Kidney glomerular epithelial cell (primary cell): Measurements from ENCODE around the gene BTNL8.
"Not testable (repeated sequence)": the region's sequence is repeated elsewhere in the genome, so short reads cannot be mapped to it uniquely, and the experiment has no call there.

ENCODE experiments used
- DNase-seq: peaks from one replicate; lab custom pipeline; 2025; lab: John Stamatoyannopoulos, UW

Gene BTNL8

DNA sequence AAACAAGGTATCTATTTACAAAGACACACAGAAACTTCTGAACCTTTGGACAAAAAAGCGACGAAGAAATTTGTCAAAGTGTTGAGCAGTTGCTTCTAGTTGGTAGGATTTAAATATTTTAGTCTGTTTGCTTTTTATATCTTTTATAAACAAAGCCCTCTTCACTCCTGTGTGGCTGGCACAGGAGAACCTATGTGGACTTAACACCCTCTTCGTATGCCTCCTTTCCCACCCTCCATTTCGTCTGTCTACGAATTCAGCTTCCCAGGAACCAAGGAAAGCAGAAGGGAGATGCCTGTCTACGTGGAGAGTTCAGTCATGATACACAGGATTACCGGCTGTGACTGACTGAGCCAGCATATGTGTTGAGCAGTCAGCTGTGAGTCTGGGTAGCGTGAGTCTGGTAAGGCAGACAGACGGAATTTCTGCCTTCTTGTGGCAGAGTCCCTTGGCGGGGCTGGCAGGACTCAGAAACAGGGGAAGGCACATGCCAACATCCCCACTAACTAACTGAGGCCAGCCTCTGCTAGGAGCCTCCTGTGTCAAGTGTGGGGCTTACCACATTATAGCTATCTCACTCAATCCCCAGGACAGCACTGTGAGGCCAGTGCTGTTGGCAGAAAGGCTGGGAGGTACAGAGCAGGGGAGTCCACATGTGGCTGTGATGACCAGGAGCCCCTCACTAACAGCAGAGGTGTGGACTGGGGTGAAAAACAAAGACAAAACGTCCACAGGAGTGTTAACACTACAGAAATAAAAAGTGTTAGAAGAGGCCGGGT is 24.0 kb upstream of the BTNL8 start:
- DNase-seq: no peak

DNA sequence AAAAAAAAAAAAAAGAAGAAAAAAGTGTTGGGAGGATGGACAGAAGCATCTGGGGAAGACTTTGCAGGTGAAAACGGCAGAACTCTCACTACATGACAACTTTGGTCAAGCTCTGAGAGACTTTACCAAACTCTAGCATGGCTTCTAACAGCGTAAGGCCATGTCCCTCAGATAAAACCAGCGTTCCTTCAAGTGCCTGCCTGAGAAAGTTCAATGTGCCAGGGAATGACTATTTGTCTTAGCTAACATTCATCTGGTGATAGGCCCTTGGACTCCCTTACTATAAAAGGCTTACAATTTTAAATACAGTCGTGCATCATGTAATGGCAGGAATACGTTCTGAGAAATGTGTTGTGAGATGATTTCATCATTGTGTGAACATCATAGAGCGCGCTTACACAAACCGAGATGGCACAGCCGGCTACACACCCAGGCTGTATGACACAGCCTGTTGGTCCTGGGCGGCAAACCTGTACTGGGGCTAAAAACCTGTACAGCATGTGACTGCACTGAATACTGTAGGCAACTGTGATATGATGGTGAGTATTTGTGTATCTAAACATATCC is 23.0 kb upstream of the BTNL8 start:
- no peak for DNase-seq

DNA sequence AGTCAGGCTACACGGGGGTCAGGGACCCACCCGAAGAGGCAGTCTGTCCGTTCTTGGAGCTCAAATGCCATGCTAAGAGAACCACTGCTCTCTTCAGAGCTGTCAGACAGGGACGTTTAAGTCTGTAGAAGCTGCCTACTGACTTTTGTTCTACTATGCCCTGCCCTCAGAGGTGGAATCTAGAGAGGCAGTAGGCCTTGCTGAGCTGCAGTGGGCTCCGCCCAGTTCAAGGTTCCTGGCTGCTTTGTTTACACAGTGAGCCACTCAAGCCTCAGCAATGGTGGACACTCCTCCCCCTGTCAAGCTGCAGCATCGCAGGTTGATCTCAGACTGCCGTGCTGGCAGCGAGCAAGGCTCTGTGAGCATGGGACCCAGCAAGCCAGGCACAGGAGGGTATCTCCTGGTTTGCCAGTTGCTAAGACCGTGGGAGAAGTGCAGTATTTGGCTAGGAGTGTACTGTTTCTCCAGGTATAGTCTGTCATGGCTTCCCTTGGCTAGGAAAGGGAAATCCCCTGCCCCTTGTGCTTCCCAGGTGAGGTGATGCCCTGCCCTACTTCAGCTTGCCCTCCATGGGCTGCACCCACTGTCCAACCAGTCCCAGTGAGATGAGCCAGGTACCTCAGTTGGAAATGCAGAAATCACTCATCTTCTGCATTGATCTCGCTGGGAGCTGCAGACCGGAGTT is 13.0 kb upstream of the BTNL8 start:
- DNase-seq: not testable (repeated sequence)

DNA sequence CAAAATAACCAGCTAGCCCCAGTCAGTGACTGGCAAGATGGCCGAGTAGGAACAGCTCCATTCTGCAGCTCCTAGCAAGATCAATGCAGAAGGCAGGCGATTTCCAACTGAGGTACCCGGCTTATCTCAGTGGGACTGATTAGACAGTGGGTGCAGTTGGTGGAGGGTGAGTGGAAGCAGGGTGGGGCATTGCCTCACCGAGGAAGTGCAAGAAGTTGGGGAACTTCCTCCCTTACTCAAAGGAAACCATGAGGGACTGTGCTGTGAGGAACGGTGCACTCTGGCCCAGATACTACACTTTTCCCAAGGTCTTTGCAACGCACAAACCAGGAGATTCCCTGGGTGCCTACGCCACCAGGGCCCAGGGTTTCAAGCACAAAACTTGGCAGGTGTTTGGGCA is 9.6 kb upstream of the BTNL8 start:
- no peak for DNase-seq

DNA sequence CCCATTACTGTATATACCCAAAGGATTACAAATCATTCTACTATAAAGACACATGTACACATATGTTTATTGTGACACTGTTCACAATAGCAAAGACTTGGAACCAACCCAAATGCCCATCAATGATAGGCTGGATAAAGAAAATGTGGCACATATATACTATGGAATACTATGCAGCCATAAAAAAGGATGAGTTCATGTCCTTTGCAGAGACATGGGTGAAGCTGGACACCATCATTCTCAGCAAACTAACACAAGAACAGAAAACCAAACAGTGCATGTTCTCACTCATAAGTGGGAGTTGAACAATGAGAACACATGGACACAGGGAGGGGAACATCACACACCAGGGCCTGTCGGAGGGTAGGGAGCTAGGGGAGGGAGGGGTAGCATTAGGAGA is 3.6 kb upstream of the BTNL8 start:
- not testable (repeated sequence) for DNase-seq

DNA sequence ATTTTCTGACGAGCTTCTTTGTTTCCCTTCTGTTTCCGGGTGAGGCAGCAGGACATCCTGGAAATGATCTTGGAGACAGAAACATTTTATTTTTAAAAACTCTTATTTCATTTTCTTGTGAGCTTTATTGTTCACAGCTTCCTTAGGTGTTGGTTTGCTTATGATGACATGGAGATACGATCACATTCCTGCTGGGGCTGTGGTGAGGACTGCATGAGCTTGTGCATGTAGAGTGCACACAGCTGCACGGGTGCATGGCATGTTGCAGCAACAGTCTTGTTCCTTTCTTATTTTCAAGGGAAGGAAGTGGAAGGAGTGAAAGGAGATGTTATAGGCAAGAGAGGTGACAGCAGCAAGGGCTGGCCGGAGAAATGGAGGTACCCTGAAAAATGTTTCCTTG is 1.2 kb downstream of the BTNL8 start:
- DNase-seq: no peak

DNA sequence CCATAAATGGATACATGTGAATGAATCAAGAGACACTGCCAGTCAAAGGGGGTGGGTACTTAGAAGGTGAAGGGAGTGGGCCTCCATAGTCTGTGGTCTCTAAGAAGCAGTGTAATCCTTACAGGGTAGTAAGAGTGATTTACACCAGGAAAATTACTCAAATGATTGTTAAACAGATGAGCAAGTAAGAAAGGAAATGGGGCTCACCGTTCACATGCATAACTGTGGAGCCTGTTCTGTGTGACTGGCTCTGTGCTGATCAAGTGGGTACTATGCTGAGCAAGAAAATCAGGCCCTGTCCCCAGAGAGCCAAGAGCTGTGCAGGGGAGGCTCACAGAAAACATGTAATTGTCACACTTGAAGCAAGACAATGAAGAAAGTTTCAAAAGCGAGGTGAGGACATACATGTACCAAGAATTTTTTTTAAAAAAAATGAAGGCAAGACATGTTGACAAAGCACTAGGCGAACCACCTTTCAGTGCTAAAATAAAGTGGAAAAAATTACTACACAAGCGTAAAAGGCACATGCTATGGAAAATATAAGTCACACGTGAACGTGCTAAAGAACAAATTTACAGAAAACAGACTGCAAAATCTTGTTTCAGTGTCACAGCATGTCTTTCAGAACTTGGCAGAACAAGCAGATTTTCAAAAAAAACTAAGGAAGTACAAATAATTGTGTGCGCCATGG is 2.5 kb downstream of the BTNL8 start:
- DNase-seq: no peak

DNA sequence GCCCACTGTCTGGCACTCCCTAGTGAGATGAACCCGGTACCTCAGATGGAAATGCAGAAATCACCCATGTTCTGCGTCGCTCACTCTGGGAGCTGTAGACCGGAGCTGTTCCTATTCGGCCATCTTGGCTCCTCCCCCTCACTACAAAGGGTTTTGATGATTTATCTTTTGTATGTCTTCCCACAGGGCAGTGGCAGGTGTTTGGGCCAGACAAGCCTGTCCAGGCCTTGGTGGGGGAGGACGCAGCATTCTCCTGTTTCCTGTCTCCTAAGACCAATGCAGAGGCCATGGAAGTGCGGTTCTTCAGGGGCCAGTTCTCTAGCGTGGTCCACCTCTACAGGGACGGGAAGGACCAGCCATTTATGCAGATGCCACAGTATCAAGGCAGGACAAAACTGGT is 9.4 kb downstream of the BTNL8 start:
- no peak for DNase-seq

DNA sequence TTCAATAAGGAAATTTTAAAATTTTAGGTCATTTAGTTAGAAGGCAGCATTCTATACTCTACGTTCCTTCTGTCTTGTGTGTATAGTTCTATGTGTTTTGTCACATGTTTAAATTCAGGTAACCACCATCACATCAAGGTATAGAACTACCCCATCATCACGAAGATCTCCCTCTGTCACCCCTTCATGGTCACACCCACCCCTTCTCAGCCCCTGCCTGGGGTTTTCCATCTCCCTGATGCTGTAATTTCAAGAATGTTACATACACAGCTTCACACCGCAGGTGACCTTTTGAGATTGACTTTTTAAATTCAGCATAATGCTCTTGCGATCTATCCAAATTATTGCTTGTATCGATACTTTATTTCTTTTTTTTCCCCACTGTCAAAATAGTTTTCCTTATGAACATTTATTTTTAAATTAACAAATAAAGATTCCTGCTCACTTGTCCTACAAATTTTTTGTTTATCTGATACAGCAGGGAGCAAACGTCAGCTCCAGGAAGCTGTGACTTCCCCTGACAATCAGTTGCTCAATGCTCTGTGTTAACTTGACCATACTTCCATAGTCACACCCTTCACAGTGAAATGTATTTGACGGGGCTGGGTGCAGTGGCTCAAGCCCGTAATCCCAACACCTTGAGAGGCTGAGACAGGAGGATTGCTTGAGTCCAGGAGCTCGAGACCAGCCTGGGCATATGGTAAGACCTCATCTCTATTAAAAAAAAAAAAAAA is 10.2 kb downstream of the BTNL8 start:
- DNase-seq: no peak

DNA sequence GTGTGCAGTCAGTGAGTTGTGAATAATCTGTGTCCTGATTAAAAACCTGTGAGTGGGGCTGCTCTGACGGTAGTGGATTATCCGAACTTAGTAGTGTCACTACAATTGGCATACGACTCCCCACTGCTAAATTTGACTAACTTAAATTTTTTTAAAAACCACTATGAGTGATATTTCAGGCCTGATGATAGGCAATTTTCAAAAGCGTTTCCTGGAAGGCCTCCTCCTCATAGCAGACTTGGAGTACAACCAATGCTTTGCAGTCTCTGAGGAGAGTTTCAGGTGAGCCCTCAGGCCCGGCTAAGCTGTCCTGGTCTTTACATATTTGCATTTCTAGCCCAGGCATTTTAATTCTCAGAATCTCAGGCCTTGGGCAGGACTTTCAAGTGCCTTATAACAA is 10.8 kb downstream of the BTNL8 start:
- no peak for DNase-seq

DNA sequence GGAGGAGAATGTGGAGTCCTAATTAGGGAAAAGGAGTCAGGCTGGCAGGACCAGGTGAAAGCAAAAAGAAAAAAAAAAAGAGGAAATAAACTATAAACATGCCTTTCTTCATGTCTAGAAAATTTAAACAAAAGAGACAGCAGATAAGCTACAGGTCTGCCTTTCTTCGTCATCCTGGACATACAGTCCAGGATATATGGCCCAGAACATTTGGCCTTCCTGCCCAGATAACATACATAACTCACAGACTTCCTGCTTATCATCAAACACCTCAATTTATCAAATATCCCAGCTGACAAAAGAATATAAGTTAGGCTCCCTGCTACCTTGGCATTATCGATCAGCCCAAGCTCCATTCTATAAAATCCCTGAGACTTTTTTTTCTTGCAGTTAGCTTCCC is 11.2 kb downstream of the BTNL8 start:
- DNase-seq: no peak

DNA sequence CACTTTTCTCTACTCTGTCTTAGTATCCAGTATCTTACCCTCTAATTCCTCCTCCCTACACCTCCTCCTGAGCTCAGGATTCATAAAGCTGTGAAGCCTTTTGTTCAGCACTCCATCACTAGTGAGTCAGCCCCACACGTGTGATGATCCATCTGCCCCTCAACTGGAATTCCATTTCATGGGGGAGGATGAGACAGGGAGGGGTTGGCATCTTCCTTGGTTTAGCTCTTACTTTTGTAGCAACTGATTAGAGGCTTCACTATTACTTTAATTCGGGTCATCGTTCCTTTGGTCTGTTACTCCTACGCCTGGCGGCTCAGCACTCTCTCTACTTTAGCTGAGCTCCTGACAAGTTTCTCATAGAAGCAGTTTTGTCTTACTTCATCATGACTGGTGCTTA is 11.8 kb downstream of the BTNL8 start:
- DNase-seq: peak; percentile 87

DNA sequence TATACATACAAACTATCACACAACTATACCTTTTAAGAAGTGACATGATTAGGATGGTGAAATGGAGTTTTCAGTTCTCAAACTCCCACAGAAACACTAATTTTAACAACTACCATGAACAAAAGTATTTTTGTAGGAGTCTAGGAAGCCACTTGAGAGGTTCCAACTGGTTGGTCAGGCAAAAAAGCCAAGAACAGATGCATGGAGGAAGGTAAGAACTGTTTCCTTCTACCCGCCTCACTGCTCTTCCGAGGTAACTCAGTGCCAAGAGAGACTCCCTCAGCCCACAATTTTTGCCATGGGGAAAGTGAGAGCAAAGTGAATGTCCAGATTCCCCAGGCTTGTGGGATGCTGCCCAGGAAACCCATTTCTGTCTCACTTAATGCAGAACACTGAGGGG is 15.7 kb downstream of the BTNL8 start:
- no peak for DNase-seq

DNA sequence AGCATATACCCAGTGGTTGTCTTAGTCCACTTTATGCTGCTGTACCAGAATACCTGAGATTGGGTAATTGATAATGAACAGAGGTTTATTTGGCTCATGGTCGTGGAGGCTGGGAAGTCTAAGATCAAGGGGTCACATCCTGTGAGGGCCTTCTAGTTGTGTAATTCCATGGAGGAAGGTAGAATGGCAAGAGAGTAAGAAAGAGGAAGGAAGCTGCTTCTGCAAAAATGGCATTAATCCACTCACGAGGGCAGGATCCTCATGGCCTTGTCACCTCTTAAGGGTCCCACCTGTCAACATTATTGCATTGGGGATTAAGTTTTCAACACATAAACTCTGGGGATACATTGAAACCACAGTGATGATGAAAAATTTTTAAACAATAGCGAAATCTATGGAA is 17.0 kb downstream of the BTNL8 start:
- no peak for DNase-seq

DNA sequence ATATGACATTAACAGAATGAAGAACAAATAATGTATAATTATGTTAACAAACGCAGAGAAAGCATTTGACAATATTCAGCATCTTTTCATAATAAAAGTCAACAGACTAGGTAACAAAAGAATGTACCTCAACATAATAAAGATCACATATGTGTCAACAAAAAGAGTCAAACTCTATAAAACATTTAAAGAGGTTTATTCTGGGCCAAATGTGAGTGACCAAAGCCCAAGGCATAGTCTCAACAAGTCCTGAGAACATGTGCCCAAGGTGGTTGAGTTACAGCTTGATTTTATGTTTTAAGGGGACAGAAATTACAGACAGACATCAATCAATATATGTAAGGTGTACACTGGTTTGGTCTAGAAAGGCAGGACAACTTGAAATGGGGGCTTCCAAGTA is 19.4 kb downstream of the BTNL8 start:
- DNase-seq: no peak

DNA sequence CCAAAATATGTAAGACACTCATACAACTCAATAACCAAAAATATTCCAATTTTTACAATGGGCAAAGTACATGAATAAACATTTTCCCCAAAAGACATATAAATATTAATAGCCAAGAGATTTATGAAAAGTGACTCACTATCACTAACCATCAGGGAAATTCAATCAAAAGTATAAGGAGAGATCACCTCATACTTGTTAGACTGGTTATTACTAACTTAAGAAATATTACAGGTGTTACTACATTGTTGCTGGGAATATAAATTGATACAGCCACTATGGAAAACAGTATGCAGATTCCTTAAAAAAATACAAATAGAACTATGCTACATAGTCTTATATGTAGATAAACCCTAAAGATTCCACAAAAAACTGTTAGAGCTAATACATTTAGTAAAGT is 21.8 kb downstream of the BTNL8 start:
- no peak for DNase-seq

DNA sequence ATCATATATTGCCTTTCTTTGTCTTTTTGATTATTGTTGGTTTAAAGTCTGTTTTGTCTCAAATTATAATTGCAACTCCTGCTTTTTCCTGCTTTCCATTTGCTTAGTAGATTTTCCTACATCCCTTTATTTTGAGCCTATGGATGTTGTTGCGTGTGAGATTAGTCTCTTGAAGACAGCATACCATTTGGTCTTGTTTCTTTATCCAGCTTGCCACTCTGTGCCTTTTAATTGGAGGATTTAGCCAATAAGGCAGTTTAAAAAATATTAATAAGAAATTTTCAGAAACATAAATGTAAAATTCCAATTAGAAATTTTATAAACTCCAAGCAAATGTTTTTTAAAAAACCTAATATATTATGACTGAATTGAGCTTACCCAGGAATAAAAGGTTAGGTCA is 24.0 kb downstream of the BTNL8 start:
- no peak for DNase-seq

DNA sequence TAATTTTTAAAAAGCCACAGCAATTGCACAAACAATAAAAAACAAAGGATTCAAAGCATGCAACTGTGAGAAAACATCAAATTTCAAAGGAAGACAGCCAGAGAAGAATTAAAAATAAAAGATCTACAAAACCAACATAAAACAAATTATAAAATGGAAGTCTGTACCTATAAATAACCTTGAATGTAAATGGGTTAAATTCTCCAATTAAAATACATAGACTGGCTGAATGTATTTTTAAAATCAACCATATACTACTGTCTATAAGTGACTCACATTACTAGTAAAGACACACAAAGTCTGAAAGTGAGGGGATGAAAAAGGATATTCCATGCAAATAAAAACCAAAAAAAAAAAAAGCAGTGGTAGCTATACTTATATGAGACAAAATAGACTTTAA is 33.7 kb downstream of the BTNL8 start:
- no peak for DNase-seq

DNA sequence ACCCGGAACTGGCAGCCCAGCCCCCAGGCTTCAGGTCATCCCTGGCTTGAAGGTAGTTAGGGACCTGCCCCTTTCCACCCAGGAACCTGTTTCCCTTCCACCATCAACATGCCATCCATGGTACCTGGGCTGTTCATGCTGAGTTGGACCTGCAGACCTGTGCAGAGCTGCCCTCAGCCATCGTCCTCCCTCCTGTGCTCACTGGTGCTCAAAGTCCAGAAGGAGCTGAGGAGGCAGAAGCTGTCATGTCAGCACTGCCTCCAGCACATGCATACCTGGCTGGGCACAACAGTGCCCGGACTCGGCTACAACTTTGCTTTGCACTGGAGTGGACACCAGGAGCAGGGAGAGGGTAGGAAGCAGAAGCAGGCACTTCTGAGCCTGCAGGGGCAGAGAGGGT is 36.2 kb downstream of the BTNL8 start:
- DNase-seq: no peak

DNA sequence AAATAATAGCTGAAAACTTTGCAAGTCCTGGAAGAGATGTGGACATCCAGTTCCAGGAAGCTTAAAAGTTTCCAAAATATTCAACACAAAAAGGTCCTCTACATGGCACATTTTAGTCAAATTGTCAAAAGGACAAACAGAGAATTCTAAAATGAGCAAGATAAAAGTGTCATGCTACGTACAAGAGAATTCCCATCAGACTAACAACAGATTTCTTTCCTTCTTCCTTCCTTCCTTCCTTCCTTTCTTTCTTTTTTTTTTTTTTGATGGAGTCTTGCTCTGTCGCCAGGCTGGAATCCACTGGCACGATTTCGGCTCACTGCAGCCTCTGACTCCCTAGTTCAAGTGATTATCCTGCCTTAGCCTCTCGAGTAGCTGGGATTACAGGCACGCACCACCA is 39.3 kb downstream of the BTNL8 start:
- DNase-seq: no peak

DNA sequence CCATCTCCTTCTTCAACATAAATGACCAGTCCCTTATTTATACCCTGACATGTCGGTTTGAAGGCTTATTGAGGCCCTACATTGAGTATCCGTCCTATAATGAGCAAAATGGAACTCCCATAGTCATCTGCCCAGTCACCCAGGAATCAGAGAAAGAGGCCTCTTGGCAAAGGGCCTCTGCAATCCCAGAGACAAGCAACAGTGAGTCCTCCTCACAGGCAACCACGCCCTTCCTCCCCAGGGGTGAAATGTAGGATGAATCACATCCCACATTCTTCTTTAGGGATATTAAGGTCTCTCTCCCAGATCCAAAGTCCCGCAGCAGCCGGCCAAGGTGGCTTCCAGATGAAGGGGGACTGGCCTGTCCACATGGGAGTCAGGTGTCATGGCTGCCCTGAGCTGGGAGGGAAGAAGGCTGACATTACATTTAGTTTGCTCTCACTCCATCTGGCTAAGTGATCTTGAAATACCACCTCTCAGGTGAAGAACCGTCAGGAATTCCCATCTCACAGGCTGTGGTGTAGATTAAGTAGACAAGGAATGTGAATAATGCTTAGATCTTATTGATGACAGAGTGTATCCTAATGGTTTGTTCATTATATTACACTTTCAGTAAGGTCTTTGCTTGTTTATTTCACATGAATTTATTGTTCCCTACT is 51.5 kb downstream of the BTNL8 start:
- DNase-seq: no peak

DNA sequence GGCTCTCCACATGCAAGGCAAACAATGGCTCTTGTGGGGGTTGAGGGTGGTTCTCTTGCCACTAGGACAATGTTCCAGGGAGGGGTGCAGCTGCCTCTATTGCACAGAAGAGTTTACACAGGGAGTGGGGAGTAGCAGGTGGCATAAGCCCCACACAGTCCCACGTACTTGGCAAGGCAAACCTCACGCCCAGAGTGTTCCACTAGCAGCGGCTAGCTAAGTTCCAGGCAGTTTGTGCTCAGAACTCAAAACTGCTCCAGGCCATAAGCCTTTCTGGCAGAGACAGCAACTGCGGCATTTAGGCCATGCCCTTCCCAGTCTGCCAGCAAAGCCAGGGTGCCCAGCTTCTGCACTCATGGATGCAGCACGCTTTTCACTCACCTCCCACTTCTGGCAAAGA is 60.7 kb downstream of the BTNL8 start:
- DNase-seq: no peak
